ENCODE measurements around the gene TSPAN31. TPM values are rescaled to one million over a fixed set of nuclear protein-coding genes. Genes with fewer than 3 reads are reported as not detected.

TSPAN31 gene
- total RNA-seq, 4 donors from 2014 or later, result 25.5 to 58.9 (median 32.2) TPM

DNA sequence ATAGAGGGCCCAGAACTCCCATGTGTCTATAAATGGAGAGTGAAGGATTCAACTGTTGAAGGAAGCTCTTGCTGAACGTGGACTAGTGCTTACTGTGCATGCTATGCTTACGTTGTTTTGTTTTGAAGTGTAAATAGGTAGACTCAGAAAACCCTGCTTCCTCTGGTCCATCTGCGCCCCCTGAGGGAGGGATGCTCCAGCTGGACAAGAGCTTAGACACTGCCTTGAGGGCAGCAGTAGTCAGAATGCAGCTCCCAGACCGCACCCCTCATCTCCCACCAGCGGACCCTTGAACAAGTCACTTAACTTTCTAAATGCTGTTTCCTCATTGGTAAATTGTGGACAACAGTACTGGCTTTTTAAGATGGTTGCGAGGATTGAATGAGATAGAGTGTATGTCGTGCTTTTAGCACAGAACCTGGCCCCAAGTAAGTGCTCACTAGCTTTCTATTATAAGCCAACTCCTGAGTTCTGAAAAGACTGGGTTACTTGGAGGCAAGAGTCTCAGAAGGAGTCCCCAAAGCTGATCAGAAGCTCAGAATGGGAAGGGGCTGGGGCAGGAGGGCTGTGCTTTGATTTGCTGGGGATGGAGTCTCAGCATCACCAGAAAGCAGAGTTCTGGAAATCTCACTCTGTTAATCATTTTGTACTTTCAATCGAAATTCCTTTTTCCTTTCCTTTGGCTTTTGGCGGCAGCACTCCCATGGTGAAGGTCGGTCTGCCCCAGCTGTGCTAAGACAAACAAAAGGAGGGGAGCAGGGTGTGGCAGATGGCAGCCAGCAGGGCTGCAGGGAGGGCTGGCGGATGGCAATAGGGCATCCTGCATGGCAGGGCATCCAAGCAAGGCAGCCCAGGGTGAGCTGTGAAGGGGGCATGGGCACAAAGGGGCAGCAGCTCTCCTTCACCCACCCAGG is 21.9 kb upstream of the TSPAN31 start:
- no peak for ATAC-seq
- TF ChIP-seq, protein P1, sequence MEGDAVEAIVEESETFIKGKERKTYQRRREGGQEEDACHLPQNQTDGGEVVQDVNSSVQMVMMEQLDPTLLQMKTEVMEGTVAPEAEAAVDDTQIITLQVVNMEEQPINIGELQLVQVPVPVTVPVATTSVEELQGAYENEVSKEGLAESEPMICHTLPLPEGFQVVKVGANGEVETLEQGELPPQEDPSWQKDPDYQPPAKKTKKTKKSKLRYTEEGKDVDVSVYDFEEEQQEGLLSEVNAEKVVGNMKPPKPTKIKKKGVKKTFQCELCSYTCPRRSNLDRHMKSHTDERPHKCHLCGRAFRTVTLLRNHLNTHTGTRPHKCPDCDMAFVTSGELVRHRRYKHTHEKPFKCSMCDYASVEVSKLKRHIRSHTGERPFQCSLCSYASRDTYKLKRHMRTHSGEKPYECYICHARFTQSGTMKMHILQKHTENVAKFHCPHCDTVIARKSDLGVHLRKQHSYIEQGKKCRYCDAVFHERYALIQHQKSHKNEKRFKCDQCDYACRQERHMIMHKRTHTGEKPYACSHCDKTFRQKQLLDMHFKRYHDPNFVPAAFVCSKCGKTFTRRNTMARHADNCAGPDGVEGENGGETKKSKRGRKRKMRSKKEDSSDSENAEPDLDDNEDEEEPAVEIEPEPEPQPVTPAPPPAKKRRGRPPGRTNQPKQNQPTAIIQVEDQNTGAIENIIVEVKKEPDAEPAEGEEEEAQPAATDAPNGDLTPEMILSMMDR (IDR thresholded peaks at IDR 0.05 in 4 of 5, conservative IDR thresholded peaks at IDR 0.05 in 1 of 5), result no peak
- TF ChIP-seq POLR2A (IDR thresholded peaks at IDR 0.05), result no peak
- H3K4me3 ChIP-seq, result no peak overlapping the region
- peaks cover 5 to 32% of the 10 kb centered on the region in 2 donors for H3K36me3 ChIP-seq
- no peaks in the 10 kb centered on the region for H3K9me3 ChIP-seq
- no peak for DNase-seq
- intact Hi-C loops (cut with DNase I; ENCODE audit: low total_unique reads), result no loop called here
- H3K4me1 ChIP-seq, result peaks cover 4 to 19% of the 10 kb centered on the region in 2 donors
- in situ Hi-C loops (cut with MboI; ENCODE audit: low sequenced_read_pairs in 4 of 4), result no loop called here
- H3K27me3 ChIP-seq, result peaks cover 22 to 35% (median 35%) of the 10 kb centered on the region in 3 donors
- no peak overlapping the region for H3K27ac ChIP-seq

DNA sequence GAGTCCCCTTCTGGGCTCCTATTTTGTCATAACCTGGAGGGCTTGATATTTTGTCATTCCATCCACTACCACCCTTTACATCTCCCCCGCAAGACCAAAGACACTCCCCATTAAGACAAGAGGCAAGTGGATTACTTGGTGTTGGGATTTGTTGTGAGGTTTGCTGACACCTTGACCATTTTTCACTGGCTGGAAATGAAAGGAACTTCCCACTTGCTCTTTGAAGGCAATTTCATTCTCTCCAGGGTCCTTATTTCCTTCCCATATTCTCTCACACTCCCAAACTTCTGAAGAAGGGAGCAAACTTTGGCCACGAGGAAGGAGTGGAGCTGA is 21.2 kb upstream of the TSPAN31 start:
- no peak for ATAC-seq
- TF ChIP-seq POLR2A (IDR thresholded peaks at IDR 0.05), result no peak
- no peak overlapping the region for H3K27ac ChIP-seq
- no peak for DNase-seq
- peaks cover 5 to 26% of the 10 kb centered on the region in 2 donors for H3K36me3 ChIP-seq
- H3K9me3 ChIP-seq, result no peaks in the 10 kb centered on the region
- H3K4me1 ChIP-seq, result peaks cover 4 to 19% of the 10 kb centered on the region in 2 donors
- in situ Hi-C loops (cut with MboI; ENCODE audit: low sequenced_read_pairs in 4 of 4), result no loop called here
- peaks cover 25 to 41% (median 37%) of the 10 kb centered on the region in 3 donors for H3K27me3 ChIP-seq
- H3K4me3 ChIP-seq, result no peak overlapping the region
- intact Hi-C loops (cut with DNase I; ENCODE audit: low total_unique reads), result no loop called here

DNA sequence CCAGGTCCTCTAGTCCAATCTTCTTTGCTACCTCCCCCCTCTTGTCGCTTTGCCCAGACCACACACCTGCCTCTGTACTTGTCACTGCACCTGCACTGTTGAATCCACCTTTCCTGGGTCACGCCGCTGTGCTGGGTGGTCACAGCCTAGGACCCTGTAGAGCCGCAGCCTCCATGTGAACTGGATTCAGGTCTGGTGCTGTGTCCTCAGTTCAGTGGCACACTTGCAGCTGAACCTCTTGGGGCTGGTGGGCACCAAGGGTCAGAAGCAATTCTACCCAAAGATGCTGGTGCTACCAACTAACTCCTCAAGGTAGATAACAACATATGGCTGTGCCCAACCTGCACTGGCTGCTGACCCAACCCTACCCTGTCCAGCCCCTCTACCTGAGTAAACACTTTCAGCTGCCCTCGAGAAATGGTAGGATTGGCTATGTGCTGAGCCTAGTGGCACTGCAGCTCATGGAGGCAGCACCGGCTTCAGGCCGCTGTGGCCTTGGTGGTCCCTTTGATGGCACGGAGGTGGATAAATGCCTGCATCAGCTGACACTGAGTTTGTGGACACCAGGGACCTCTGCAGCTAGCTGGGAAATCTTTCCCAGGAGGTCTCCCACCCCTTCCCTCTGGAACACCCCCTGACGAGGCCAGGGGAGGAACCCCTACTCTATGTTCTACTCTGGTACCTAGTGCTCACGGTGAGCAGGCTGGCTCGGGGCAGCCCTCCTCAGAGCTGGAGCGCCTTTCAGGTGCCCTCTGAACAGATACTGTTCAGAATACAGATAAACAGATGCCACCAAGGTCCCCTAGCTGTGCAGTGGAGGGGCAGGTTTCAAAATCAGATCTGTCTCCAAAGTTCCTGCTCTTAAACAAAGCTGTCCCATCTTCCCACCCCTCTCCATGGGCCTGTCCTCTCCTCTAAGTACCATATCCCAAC is 20.6 kb upstream of the TSPAN31 start:
- Histone ChIP-seq H3K9me3 (no peaks in the 10 kb centered on the region), H3K36me3 (peaks cover 2 to 19% of the 10 kb centered on the region in 2 donors), H3K4me1 (peaks cover 4 to 19% of the 10 kb centered on the region in 2 donors), H3K27me3 (peaks cover 25 to 41% (median 39%) of the 10 kb centered on the region in 3 donors), H3K4me3 (no peak overlapping the region), H3K27ac (no peak overlapping the region)
- no peak for ATAC-seq
- in situ Hi-C loops (cut with MboI; ENCODE audit: low sequenced_read_pairs in 4 of 4), result no loop called here
- DNase-seq, result no peak
- TF ChIP-seq POLR2A (IDR thresholded peaks at IDR 0.05), result no peak
- TF ChIP-seq, protein P1 (IDR thresholded peaks at IDR 0.05 in 4 of 5, conservative IDR thresholded peaks at IDR 0.05 in 1 of 5), result no peak
- intact Hi-C loops (cut with DNase I; ENCODE audit: low total_unique reads), result no loop called here

DNA sequence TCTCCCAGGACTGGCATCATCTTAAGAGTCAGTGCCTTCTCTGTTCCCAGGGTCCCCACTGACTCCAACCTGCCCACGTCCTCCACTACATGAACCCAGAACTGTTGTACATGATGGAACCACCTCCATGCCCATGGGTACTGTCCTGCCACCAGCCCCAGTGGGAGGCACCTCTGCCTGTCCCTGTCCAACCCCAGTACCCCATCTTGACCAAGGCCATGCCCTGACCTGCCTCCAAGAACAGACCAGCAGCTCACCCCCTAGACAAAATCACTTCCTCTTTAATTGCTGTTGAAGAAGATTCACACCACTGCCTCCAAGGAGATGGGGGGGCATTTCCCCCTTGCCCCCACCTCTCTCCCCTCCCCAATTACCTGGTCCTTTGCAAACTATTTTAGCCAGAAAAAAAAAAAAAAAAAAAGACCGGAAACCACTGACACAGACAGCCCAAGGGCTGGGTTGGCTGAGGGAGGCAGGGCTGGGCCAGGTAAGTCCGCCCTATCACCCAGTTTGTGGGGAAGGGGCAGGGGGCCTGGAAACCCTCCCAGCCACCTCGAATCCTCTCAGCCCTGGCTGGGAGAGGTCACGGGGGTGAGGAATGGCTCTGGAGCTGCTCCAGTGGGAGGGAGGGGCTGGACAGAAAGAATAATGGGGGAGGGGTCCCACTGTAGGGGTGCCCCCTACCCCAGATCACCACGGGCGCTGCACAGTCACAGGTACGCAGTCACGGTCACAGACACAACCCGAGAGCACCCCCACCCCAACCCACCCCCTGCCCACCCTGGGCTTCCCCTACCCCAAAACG is 19.7 kb upstream of the TSPAN31 start:
- no peak for DNase-seq
- ATAC-seq, result no peak
- Histone ChIP-seq H3K36me3 (peaks cover 0 to 11% of the 10 kb centered on the region in 2 donors), H3K4me1 (peaks cover 4 to 19% of the 10 kb centered on the region in 2 donors), H3K4me3 (no peak overlapping the region), H3K27me3 (peaks cover 27 to 42% (median 41%) of the 10 kb centered on the region in 3 donors), H3K9me3 (no peaks in the 10 kb centered on the region), H3K27ac (no peak overlapping the region)
- TF ChIP-seq, protein P1 (IDR thresholded peaks at IDR 0.05 in 4 of 5, conservative IDR thresholded peaks at IDR 0.05 in 1 of 5), result no peak
- no peak for TF ChIP-seq POLR2A (IDR thresholded peaks at IDR 0.05)
- intact Hi-C loops (cut with DNase I; ENCODE audit: low total_unique reads), result no loop called here
- in situ Hi-C loops (cut with MboI; ENCODE audit: low sequenced_read_pairs in 4 of 4), result no loop called here
